Nucleus accumbens (tissue), 56 donors: ENCODE measurements around the gene C17orf67.
"Not testable (repeated sequence)": the region's sequence is repeated elsewhere in the genome, so short reads cannot be mapped to it uniquely, and the experiment has no call there.

ENCODE experiments used
- DNase-seq, 56 donors: peaks; one replicate each; lab custom pipeline; 2025; lab: John Stamatoyannopoulos, UW

Gene C17orf67

DNA sequence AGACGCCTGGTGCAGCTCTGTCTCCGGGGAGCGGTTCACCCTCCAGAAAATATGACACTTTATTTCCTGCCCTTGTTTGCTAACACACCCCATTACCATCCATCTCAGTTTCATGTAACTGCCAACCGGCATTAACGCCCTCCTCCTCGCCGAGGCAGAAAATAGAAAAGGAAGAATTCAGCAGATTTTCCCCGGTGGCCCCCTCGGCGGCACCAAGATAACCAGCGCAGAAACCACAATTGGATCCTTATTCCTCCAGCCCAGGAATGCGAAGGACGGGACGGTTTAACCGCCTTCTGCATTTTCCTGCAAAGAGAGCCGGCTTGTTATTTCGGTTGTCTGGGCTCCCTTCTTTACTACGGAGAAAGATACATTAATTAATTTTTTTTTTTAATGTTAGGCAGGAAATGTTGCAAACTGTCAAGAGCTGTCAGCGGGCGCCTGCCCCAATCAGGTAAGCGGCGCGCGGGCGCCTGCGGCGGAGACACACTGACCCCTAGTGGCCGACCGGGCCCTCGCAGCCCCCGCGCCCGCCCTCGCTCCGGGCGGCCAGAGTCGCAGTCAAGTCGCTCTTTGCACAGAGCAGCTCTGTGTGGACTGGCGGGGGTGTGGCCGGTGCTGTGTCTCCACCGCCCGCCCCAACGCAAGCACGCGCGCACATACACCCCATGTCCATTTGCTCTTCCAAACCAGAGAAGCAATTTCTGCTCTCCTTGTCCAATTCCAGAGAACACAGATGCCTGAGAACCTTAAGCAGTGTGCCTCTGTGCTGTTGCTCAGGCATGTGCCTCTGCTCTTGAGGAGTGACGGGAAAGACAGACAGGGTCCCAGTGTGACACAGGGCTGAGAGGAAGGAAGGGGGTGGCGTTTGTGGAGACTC lies 53.6 kb downstream of the C17orf67 start:
- peak in 51 of 56 donors; percentile 7 to 82 (median 54) for DNase-seq

DNA sequence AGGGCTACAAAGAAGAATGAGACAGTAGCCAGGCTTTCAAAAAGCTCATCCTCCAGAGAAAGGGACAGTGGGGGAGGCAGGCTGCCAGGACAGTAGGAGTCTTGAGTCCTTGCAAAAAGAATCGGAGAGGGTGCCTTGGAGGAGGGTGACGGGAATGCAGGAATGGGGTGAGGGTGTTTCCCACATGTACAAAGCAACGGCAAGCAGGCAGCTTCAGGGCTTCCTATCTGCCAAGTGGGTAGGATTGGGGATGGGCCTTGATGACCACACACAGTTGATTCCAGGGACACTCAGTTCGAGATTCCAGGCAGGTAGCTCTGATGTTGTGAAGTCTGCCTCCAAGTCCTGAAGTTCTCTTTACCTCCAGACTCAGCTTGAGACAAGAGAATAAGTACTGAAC lies 54.4 kb downstream of the C17orf67 start:
- no peak for DNase-seq

GRCh38 chr17:56778898-56779297 lies 54.8 kb downstream of the C17orf67 start:
- DNase-seq = no peak

- no peak for DNase-seq
Observed at GRCh38 chr17:56777859-56778258, 55.9 kb downstream of the C17orf67 start.

- no peak for DNase-seq
Observed at GRCh38 chr17:56774650-56775049, 59.1 kb downstream of the C17orf67 start.

DNA sequence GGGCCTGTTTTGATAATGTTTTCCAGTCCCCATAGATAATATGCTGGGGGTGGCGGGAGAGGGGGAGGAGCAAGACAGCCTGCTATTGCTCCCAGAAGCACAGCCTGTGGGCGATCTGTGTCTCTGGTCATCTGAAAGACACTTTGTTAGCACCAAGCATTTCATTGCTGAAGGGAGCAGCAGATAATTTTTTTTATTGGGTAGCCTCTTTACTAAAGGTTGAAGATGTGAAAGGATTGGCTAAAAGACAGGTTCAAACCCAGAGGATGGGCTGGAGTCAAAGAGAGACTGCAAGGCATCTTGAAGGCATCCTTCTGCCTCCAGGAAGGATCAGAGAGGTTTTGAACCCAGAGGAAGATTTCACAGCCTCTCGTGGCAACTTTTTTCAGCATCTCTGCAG lies 60.6 kb downstream of the C17orf67 start:
- no peak for DNase-seq

GRCh38 chr17:56772442-56772841 lies 61.3 kb downstream of the C17orf67 start:
- no peak for DNase-seq

DNA sequence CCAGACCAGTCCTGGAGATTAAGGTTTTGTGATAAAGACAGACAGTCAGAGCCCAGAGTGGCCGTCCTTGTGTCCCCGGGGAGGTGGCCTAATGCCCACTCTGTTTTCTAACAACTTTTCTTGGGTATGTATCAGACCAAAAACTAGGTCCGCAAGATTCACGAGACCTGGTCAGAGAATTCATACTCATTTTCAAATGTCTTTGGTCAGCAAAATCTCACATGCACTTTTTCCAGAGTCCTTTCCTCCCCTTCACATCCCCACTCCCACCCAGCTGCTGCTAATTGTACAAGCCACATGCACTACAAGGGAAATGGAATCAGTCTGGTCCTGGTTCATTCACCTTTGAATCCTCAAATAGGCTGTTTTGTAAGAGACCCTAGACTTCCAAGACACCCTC lies 61.7 kb downstream of the C17orf67 start:
- DNase-seq = no peak

DNA sequence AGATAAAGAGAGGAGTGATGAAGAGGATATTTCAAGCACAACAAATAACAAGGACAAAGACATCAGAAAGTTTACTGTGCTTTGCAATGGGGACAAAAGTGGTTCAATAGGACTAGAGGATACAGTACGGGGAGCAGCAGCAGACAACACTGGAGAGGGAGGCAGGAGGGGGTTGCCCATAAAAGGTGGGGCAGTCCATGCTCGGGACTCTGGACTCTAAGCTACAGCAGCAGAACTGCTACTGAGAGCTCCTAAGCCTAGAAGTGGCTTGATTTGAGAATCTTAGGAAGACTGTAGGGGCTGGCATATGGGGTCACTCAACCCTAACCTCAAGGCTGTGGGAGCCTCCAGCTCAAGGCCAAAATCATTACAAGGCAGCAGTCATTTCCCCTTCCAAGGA lies 62.2 kb downstream of the C17orf67 start:
- no peak for DNase-seq

- no peak for DNase-seq
Observed at GRCh38 chr17:56770427-56770826, 63.3 kb downstream of the C17orf67 start.

DNA sequence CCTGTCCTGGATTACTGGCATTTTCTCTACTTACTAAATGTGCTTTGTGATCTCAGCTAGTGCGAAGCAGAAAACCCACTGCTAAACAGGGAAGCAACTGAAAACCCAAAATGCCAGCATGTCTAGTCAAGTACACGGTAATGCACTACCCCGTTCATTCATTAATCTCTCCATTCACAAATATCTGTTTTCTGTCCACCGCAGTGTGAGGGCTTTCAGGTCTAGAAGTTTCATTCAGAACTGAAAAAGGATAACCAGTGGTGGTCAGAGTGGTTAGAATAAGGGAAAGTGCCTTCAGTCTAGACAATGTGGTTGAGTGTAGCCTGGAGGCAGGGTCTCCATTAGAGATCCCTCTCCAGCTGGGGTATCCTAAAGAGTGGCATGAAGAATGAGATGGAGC lies 68.3 kb downstream of the C17orf67 start:
- DNase-seq = no peak

GRCh38 chr17:56762988-56763387 lies 70.7 kb downstream of the C17orf67 start:
- DNase-seq = no peak

- no peak for DNase-seq
Observed at GRCh38 chr17:56762144-56762543, 71.6 kb downstream of the C17orf67 start.

- DNase-seq = no peak
Observed at GRCh38 chr17:56761387-56761786, 72.3 kb downstream of the C17orf67 start.

- not testable (repeated sequence) for DNase-seq
Observed at GRCh38 chr17:56757611-56758010, 76.1 kb downstream of the C17orf67 start.

DNA sequence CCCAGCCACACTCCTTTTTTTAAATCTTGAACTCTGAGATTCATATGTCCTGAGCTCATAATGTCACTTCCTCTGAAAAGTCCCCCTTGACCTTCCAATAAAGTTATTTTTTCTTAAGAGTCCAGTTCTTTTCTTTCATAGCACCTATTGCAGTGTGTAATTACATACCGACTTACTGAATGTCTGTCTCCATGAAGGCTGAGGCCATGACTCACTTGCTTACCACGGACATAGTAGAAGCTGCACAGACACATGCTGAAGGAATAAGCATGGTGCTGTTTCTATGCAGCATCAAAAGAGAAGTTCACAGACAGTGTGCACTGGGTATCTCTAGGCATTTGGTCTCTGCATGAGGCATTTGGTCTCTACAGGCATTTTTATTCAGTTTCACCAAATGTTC lies 77.2 kb downstream of the C17orf67 start:
- DNase-seq = no peak

DNA sequence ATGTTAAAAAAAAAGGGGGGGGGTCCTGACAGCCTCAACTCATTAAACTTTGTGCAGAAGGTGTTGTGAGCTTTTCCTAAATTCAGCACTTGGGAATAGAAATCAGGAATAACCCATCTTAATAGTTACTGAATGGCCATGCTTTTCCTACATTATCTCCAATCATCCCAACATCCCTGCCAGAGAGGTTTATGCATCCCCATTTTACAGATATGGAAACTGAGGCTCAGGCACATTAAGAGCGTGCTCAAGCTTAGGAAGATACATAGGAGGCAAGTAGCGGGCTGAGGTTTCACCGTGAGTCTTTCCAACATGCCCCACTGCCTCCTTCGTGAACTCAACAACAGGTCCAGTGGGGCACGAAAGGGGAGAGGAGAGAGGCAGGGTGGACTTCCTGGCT lies 78.4 kb downstream of the C17orf67 start:
- DNase-seq = no peak

DNA sequence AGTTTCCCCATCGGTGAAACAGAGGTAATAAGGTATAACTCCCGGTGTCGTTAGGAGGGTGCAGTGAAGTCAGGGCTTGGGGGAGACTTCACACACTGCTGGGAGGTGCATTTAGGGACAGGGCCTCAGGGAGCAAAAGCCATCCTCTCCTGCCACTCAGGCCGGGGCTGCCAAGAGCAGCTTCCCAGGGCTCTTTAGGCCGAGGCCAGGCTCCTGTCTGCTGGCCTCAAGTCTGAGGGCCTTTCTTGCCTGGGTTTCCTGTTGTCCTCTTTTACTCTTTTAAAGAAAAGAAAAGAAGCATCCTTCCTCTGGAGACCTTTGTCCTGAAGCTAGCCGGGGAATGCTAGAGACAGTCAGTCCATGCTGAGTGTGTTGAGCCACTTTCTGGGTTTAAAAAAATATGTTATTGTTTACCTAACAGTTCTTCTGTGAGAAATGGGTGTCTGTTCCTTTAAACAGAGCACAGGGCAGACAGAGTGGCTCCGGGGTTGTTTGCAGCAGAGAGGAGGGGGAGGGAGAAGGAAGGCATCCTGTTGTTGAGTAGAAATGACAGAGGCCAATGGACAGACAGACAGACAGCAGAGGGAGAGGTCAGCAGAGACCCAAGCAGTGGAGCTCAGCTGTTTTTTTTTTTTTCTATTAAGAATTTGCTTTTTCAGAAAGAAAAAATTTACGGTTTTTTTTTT lies 79.1 kb downstream of the C17orf67 start:
- DNase-seq = no peak

DNA sequence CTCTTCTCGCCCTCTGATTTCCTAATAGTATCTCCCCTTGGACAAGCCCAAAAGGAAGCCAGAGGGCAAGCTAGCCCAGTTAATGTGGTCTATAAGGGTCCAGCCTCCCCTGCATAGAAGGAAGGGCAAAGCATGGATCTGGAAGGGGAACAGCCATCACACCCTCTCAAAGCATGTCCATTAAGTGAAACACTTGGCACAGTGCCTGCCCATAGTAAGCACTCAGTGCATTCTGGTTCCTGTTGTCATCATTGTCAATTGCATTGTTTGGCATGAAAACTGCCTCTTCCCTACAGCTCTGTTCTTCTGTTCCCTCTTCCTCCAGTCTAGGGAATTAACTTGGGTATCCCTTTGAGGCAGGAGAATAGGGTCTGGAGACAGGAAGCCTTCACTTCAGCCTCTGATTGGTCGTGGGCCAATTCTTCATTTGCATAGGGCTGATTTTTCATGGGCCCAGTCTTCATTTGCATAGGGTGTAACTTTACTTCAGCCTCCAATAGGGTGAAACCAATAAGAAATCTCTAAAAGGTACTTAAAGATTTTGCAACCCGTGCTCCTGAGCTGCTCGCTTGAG lies 81.4 kb downstream of the C17orf67 start:
- DNase-seq = no peak

DNA sequence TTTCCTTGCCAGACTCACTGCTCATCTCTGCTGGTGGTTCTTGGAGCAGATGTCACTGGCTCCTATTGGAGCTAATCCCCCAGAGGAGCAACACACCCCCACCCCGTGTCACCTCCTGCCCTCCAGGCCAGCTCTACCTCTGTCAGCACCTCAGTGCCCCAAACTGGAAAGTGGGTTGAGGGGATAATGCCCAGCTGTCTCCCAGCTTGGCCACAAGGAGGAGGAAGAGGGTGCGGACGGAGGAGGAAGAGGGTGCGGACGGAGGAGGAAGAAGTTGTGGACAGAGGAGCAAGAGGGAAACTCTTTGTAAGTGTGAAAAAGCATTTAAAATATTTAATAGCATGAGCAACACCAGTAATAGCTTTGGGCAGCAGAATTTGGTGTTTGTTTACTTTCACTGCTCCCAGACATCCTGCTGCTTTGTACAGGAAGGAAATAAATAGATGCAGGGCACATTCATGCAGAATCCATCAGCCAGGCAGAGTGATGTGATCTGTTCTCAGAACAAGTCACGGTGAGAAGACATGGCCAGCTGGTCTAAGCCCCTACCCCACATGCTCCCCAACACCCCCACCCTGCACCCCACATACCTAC lies 82.5 kb downstream of the C17orf67 start:
- no peak for DNase-seq

GRCh38 chr17:56744721-56745120 lies 89.0 kb downstream of the C17orf67 start:
- DNase-seq = no peak
